Measurements from ENCODE around the gene DBNDD1.

DBNDD1 gene

GRCh38 chr16:89960966-89961365, 58.3 kb downstream of the DBNDD1 start:
- no peak for DNase-seq (ENCODE audit: low spot score)

DNA sequence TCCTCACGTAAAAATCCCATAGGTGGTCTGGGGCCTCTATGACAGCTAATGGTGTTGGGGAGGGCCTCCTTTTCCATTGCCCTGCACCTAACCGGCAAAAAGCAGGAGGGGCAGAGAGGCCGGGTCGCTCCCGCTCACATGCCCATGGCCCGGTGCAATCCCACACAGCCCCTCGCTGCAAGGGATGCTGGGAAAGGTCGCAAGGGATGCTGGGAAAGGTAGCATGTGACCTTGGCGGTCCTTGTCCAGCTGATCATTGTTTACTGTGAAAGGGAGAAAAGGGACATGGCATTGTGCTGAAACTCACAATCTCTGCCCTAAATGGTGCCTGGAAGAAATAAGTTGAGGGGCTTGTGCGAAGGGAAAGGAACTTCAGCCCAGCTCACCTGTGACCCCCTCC, 60.7 kb downstream of the DBNDD1 start:
- DNase-seq (ENCODE audit: low spot score) = no peak

DNA sequence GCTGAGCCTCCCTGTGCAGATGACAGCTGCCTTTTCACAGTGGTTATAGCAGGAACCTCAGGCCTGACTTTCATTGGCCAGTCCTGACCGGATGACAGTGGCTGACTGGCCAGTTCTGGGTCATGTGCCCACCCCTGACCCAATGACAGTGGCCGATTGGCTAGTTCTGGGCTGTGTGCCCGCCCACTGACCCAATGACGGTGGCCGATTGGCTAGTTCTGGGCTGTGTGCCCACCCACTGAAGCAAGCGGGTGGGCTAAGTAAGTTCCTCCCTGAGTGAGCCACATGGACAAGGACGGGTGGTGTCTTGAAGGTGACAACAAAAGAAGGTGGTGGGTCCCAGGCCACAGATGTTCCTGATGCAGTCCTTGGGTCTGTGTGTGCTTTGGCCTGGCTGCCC, 61.2 kb downstream of the DBNDD1 start:
- DNase-seq (ENCODE audit: low spot score) = no peak

GRCh38 chr16:89957216-89957785, 62.0 kb downstream of the DBNDD1 start:
- no peak for DNase-seq (ENCODE audit: low spot score)

GRCh38 chr16:89956505-89957215, 62.6 kb downstream of the DBNDD1 start:
- DNase-seq (ENCODE audit: low spot score) = no peak

DNA sequence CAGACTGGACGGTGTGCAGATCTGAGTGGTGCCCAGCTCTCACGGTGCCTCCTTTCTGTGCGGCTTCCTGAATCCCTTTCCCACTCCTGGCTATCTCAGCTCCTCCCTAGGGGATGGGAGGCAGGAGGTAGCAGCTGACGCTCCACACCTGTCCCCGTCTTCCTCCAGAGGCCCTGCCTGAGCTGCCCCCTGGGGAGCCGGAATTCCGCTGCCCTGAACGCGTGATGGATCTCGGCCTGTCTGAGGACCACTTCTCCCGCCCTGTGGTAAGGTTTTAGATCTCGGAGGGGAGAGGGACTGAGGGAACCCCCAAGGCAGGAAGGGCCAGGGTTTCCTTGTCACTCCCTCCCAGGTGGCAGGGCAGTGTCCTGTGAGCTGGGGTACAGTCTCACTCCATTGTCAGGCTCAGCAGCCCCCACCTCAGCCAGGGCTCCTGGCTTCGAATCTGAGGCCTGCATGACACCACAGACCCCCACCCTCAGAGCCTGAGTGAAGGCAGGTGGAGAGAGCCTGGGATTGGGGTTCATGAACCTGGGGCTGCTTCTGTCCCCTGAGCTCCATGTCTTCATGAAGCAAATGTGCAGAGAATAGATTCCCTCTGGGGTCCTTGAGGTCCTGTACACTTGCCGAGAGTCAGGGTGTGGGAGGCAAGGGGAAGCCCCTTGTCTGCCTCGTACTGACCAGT, 64.1 kb downstream of the DBNDD1 start:
- DNase-seq (ENCODE audit: low spot score) = no peak

Measured in hematopoietic multipotent progenitor cell treated with erythropoietin and hydrocortisone succinate and interleukin-3 and kit ligand, for 17 days (in vitro differentiated cells).